Kidney (tissue), 14 donors: ENCODE results near the gene HNRNPA0. TPM values are rescaled to one million over a fixed set of nuclear protein-coding genes. Genes with fewer than 3 reads are reported as not detected.
A peak's percentile ranks its signal among the peaks of the same experiment; 100 is the strongest.

Experiments used
- DNase-seq, 5 donors: peaks; one replicate each; pipeline ENCODE4 v3.0.0-alpha.2; 2013 to 2020
- FAIRE-seq: peaks from 2 replicates; lab custom pipeline; 2012; peaks lifted over from hg19 to GRCh38; lab: Jason Lieb, UNC
- H3K27ac ChIP-seq, 2 donors: one replicate each; pipeline ENCODE4 v1.7.0; 2013; ENCODE audit warnings: low read depth in 2 of 2, low read length in 2 of 2, inconsistent platforms in 1 of 2
- H3K27me3 ChIP-seq: one replicate; pipeline ENCODE4 v1.7.1; 2013; ENCODE audit warnings: low read length, inconsistent platforms; ENCODE audit not compliant: control insufficient read depth, insufficient read depth
- H3K36me3 ChIP-seq, 3 donors: one replicate each; pipeline versions ENCODE4 v1.7.0 to v1.7.1; 2013; ENCODE audit warnings: low read length in 3 of 3, control low read depth in 1 of 3, inconsistent platforms in 1 of 3; ENCODE audit not compliant: insufficient read depth in 3 of 3, control insufficient read depth in 2 of 3
- H3K4me1 ChIP-seq, 3 donors: one replicate each; pipeline versions ENCODE4 v1.7.0 to v1.7.1; 2013; ENCODE audit warnings: low read length in 3 of 3, inconsistent platforms in 1 of 3, low read depth in 1 of 3; ENCODE audit not compliant: control insufficient read depth in 2 of 3, insufficient read depth in 2 of 3
- H3K4me3 ChIP-seq, 3 donors: one replicate each; pipeline versions ENCODE4 v1.7.0 to v1.8.1; 2013; ENCODE audit warnings: low read length in 3 of 3, control low read depth in 1 of 3, inconsistent platforms in 1 of 3
- H3K9ac ChIP-seq, 3 donors: one replicate each; pipeline versions ENCODE4 v1.7.0 to v1.7.1; 2013; ENCODE audit warnings: low read length in 3 of 3, control low read depth in 1 of 3, inconsistent platforms in 1 of 3
- H3K9me3 ChIP-seq, 3 donors: one replicate each; pipeline versions ENCODE4 v1.7.0 to v1.7.1; 2013; ENCODE audit warnings: low read length in 3 of 3, control low read depth in 1 of 3, inconsistent platforms in 1 of 3; ENCODE audit not compliant: control insufficient read depth in 2 of 3, insufficient read depth in 1 of 3
- intact Hi-C: fragments of 100-400 bp; cut with DNase I; formaldehyde crosslinking; loops from one replicate; pipeline ENCODE4 v1.11.1; 2022
- polyA plus RNA-seq: library from polyadenylated mRNA; stranded (reverse); fragments of 350-450 nt; fragmentation: Illumina TruSeq; extraction: RNeasy Lipid Tissue Mini Kit (QIAGEN cat#74804); gene quantifications from one replicate; pipeline ENCODE4 v1.2.3, GENCODE V29; 2014; ENCODE audit warnings: low read depth, low replicate concordance; ENCODE audit not compliant: insufficient read depth
- total RNA-seq: library from RNA; stranded (reverse); fragmentation: NEBNext Ultra II Directional; extraction: Animal tissue kit (Norgen Biotek cat#: 25700); gene quantifications from one replicate; pipeline ENCODE4 v1.2.1, GENCODE V29; 2021
- TF ChIP-seq, protein P1 (sequence below): IDR thresholded peaks from 3 replicates; pipeline ENCODE4 v1.5.1; 2012; ENCODE audit warnings: mild to moderate bottlenecking, moderate library complexity, borderline replicate concordance; ENCODE audit not compliant: insufficient read depth; ENCODE audit errors: extremely low read depth
- donor health status: control.
- donor health status: control.
- donor health status: control.
- donor health status: control.
- donor health status: control.
- donor health status: DM: yes; HTN: yes; CAD: no.
- donor health status: Normal renal cell carcinoma (clear cell type).

Gene HNRNPA0
- total and polyA plus RNA-seq, 2 donors from 2014 or later: 16.0 to 28.3 TPM

DNA sequence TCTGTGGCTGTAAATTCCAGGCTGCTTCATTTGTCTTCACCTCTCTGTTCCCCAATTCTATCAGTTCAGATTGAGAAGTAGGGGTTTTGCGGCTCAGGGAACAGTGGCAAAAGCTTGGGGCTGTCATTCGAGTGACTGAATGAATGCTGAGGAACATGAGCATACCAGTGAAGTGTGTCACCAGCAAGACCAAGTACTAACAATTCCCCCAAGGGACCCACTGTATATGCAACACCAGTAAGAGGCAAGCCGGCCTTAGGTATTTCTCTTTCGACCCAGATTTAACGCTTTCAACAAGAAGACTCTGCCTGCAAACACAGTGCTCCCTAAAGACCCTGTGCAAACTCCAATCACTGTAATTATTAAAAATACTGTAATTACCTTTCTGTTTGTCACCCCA, 44.1 kb downstream of the HNRNPA0 start:
- Histone ChIP-seq H3K9me3 (no peaks in the 10 kb centered on the region), H3K27me3 (no peaks in the 10 kb centered on the region), H3K36me3 (peaks cover 0 to 5% (median 0%) of the 10 kb centered on the region in 3 donors), H3K4me1 (peaks cover 0 to 5% (median 0%) of the 10 kb centered on the region in 3 donors), H3K4me3 (no peak overlapping the region), H3K27ac (no peak overlapping the region), H3K9ac (no peak overlapping the region)
- TF ChIP-seq, protein P1, sequence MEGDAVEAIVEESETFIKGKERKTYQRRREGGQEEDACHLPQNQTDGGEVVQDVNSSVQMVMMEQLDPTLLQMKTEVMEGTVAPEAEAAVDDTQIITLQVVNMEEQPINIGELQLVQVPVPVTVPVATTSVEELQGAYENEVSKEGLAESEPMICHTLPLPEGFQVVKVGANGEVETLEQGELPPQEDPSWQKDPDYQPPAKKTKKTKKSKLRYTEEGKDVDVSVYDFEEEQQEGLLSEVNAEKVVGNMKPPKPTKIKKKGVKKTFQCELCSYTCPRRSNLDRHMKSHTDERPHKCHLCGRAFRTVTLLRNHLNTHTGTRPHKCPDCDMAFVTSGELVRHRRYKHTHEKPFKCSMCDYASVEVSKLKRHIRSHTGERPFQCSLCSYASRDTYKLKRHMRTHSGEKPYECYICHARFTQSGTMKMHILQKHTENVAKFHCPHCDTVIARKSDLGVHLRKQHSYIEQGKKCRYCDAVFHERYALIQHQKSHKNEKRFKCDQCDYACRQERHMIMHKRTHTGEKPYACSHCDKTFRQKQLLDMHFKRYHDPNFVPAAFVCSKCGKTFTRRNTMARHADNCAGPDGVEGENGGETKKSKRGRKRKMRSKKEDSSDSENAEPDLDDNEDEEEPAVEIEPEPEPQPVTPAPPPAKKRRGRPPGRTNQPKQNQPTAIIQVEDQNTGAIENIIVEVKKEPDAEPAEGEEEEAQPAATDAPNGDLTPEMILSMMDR: no peak
- FAIRE-seq (no peak), DNase-seq (no peak)
- intact Hi-C loops: no loop called here

DNA sequence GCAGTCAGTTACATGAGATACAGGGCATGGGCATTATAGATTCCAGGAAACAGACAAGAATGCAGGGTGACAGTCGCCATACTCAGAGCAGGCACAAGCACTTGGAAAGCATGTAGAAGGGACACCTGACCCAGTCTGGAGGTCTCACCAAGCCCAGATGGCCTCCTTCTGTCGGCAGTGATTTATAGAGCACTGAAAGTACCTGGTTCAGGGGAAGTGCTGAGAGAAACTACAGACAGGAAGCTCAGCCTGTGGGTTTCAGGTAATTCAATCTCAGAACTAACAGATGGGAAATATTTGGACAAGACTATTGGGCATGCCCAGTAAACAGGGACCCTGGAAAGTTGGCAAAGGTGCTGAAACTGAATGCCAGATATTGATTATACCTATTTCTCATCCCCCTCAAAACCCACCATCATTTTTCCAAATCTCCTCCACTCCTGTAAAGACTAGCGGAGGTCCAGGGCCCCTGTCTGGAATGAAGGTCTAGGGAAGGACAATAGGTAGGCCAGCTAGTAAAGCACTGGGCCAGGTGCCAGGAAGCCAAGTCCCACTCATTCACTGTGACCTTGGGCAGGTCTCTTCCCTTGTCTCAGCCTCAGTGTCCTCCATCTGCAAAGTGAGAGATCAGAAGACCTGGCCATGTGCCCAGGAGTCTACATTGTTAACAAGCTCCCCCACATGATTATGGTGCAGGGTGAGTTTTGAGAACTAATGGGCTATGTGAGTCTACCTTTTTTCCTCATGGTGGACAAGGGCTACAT, 45.2 kb downstream of the HNRNPA0 start:
- peaks cover 0 to 5% (median 0%) of the 10 kb centered on the region in 3 donors for H3K4me1 ChIP-seq
- intact Hi-C loops: no loop called here
- no peak overlapping the region for H3K9ac ChIP-seq
- H3K36me3 ChIP-seq: peaks cover 0 to 5% (median 0%) of the 10 kb centered on the region in 3 donors
- peak overlapping the region in 1 of 2 donors; percentile 14 for H3K27ac ChIP-seq
- DNase-seq: peak in 2 of 5 donors; percentile 18 to 35
- H3K27me3 ChIP-seq: no peaks in the 10 kb centered on the region
- no peaks in the 10 kb centered on the region for H3K9me3 ChIP-seq
- H3K4me3 ChIP-seq: no peak overlapping the region
- no peak for FAIRE-seq
- TF ChIP-seq, protein P1: no peak

DNA sequence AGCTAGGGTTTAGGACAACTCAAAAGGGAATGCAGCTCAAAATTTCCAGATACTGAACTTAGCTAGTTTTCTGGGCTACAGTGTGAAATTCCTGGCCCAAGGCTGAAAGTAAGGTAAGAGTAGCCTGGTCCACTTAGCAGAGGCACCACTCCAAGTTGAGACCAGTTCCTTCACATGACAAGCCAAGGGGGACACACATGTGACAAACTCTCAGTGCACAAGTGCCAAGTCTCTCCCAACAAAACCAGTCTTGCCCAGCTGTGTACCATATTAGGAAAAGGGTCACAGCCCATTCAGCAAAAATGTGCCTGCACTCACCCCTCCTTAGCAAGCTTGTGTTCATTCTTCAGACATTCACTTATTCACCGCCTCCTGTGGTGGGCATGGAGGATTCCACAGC, 46.1 kb downstream of the HNRNPA0 start:
- H3K27me3 ChIP-seq: no peaks in the 10 kb centered on the region
- FAIRE-seq (no peak), DNase-seq (no peak)
- H3K27ac ChIP-seq: peak overlapping the region in 1 of 2 donors; percentile 51
- no peak overlapping the region for H3K9ac ChIP-seq
- peaks cover 0 to 5% (median 0%) of the 10 kb centered on the region in 3 donors for H3K36me3 ChIP-seq
- H3K4me1 ChIP-seq: peaks cover 0 to 5% (median 0%) of the 10 kb centered on the region in 3 donors
- intact Hi-C loops: no loop called here
- H3K4me3 ChIP-seq: no peak overlapping the region
- TF ChIP-seq, protein P1: no peak
- no peaks in the 10 kb centered on the region for H3K9me3 ChIP-seq
